DND-41 (cell line): ENCODE data around the gene SRSF5.

ENCODE experiments used
- ATAC-seq: fragments of 200-7000 bp; cut with Tn5 transposase; 3 replicates; pipeline ENCODE4 v1.9.1; 2021; ENCODE audit warnings: low read depth; ENCODE audit not compliant: insufficient read depth
- DNase-seq: peaks from one replicate; pipeline ENCODE4 v3.0.0-alpha.2; 2020
- H2AFZ ChIP-seq: 2 replicates; pipeline ENCODE4 v1.6.0; 2012; ENCODE audit warnings: low read depth, low read length
- H3K27ac ChIP-seq: 2 replicates; pipeline ENCODE4 v1.5.1; 2012; ENCODE audit warnings: low read length, inconsistent platforms
- H3K27me3 ChIP-seq: fragments of 200-600 bp; sonication (generic); 2 replicates; pipeline ENCODE4 v1.6.0; 2012; ENCODE audit warnings: low read length, mild to moderate bottlenecking, inconsistent platforms; ENCODE audit not compliant: insufficient read depth, poor library complexity
- H3K36me3 ChIP-seq: 2 replicates; pipeline ENCODE4 v1.5.1; 2012; ENCODE audit warnings: low read length, inconsistent platforms; ENCODE audit not compliant: insufficient read depth
- H3K4me1 ChIP-seq: 2 replicates; pipeline ENCODE4 v1.5.1; 2012; ENCODE audit warnings: mild to moderate bottlenecking, low read length; ENCODE audit not compliant: insufficient read depth
- H3K4me2 ChIP-seq: 2 replicates; pipeline ENCODE4 v1.6.0; 2012; ENCODE audit warnings: mild to moderate bottlenecking, moderate library complexity, low read length, inconsistent platforms; ENCODE audit not compliant: insufficient read depth
- H3K4me3 ChIP-seq, 2 experiments: fragments of 200-600 bp in 1 of 2; shearing (Covaris generic) in 1 of 2; 2 replicates each; pipeline ENCODE4 v1.5.1; 2012 to 2016; ENCODE audit warnings: inconsistent platforms in 2 of 2, low read length in 2 of 2, mild to moderate bottlenecking in 2 of 2, low read depth in 1 of 2, moderate library complexity in 1 of 2
- H3K79me2 ChIP-seq: 2 replicates; pipeline ENCODE4 v1.6.0; 2012; ENCODE audit warnings: low read length, inconsistent platforms; ENCODE audit not compliant: insufficient read depth
- H3K9ac ChIP-seq: 2 replicates; pipeline ENCODE4 v1.6.0; 2012; ENCODE audit warnings: low read depth, mild to moderate bottlenecking, inconsistent platforms, low read length, moderate library complexity
- H3K9me3 ChIP-seq: 2 replicates; pipeline ENCODE4 v1.5.1; 2012; ENCODE audit warnings: low read length, moderate library complexity, mild to moderate bottlenecking, inconsistent platforms; ENCODE audit not compliant: insufficient read depth, severe bottlenecking
- H4K20me1 ChIP-seq: 2 replicates; pipeline ENCODE4 v1.6.0; 2012; ENCODE audit warnings: low read length; ENCODE audit not compliant: insufficient read depth
- CTCF ChIP-seq: IDR thresholded peaks from 2 replicates; pipeline ENCODE4 v1.5.1; 2012; ENCODE audit warnings: borderline replicate concordance, low read length, moderate library complexity, mild to moderate bottlenecking; ENCODE audit not compliant: poor library complexity, severe bottlenecking; ENCODE audit errors: extremely low read depth
- EZH2 ChIP-seq: IDR thresholded peaks from 3 replicates; pipeline ENCODE4 v1.6.1; 2012; ENCODE audit warnings: borderline replicate concordance, low read depth, mild to moderate bottlenecking, moderate library complexity, low read length, inconsistent platforms; ENCODE audit not compliant: severe bottlenecking

Gene SRSF5

GRCh38 chr14:69792887-69793421 is 26.0 kb downstream of the SRSF5 start:
- TF ChIP-seq EZH2, result no peak
- TF ChIP-seq CTCF, result no peak
- Histone ChIP-seq H3K9ac (no peak overlapping the region), H2AFZ (no peak overlapping the region), H3K27ac (no peak overlapping the region), H4K20me1 (no peaks in the 10 kb centered on the region), H3K4me2 (no peak overlapping the region), H3K4me1 (no peaks in the 10 kb centered on the region), H3K4me3 (no peak overlapping the region), H3K27me3 (no peaks in the 10 kb centered on the region), H3K9me3 (no peaks in the 10 kb centered on the region), H3K36me3 (no peaks in the 10 kb centered on the region), H3K79me2 (no peaks in the 10 kb centered on the region)
- ATAC-seq (no peak), DNase-seq (no peak)

DNA sequence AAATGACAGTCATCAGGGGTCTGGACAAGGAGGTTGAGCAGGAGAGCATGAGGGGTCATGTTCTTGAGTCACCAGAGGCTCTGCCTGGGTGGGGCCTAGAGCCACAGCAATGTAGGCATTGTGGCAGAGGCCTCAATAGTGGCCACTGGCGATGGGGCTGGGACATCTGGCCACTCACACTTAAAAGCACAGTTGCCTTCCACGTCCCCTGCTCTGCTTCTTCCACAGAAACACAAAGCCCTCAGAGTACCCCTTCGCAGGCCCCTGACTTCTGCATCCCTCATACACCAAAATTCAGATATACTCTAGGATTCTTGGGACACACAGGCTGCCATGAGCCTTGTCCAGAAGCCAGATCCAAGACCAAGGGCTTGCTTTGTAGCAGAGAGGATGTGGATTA is 27.8 kb downstream of the SRSF5 start:
- no peak for TF ChIP-seq CTCF
- TF ChIP-seq EZH2, result no peak
- ATAC-seq, result no peak

GRCh38 chr14:69795691-69796090 is 28.7 kb downstream of the SRSF5 start:
- H3K9ac ChIP-seq, result no peak overlapping the region
- H3K27me3 ChIP-seq, result no peaks in the 10 kb centered on the region
- no peaks in the 10 kb centered on the region for H3K36me3 ChIP-seq
- no peaks in the 10 kb centered on the region for H3K4me1 ChIP-seq
- no peaks in the 10 kb centered on the region for H4K20me1 ChIP-seq
- no peak for ATAC-seq
- H3K9me3 ChIP-seq, result no peaks in the 10 kb centered on the region
- H3K4me2 ChIP-seq, result no peak overlapping the region
- H3K79me2 ChIP-seq, result no peaks in the 10 kb centered on the region
- H2AFZ ChIP-seq, result no peak overlapping the region
- DNase-seq, result no peak
- no peak overlapping the region for H3K27ac ChIP-seq
- TF ChIP-seq CTCF, result no peak
- TF ChIP-seq EZH2, result no peak
- no peak overlapping the region for H3K4me3 ChIP-seq

More for the DNA sequence above, 27.8 kb downstream of the SRSF5 start:
- Histone ChIP-seq H3K79me2 (no peaks in the 10 kb centered on the region), H2AFZ (no peak overlapping the region), H3K4me1 (no peaks in the 10 kb centered on the region), H3K36me3 (no peaks in the 10 kb centered on the region), H3K9me3 (no peaks in the 10 kb centered on the region), H3K4me2 (no peak overlapping the region), H4K20me1 (no peaks in the 10 kb centered on the region), H3K27me3 (no peaks in the 10 kb centered on the region), H3K27ac (no peak overlapping the region), H3K4me3 (no peak overlapping the region), H3K9ac (no peak overlapping the region)
- DNase-seq, result no peak
